CD4-positive, alpha-beta T cell treated with Interleukin-2 at 100 ng/mL for 4 hours (primary cell): ENCODE results near the gene SLX9.

Source experiments
- DNase-seq: peaks from one replicate; pipeline ENCODE4 v3.0.0-alpha.2; 2020; ENCODE audit warnings: low spot score

Gene SLX9

GRCh38 chr21:44991538-44992483 is 52.0 kb downstream of the SLX9 start:
- DNase-seq = no peak

DNA sequence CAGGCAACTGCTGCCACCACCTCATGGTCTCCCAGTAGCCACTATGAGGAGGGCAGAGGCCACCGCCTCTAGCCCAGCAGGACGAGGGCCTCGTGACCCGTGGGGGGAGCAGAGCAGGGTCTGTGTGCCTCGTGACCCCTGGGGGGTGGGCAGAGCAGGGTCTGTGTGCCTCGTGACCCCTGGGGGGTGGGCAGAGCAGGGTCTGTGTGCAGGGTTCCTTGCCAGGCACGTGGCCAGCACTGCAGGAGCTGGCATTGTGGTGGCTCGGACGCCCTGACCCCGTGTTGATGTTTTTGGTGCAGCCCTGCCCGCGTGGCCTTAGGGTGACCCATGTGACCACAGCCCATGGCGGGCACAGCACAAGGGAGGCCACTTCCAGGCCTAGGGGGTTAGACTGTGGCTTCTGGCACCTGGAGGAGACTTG is 52.8 kb downstream of the SLX9 start:
- no peak for DNase-seq

- no peak for DNase-seq
Measured at GRCh38 chr21:44993321-44994046, 53.7 kb downstream of the SLX9 start.

DNA sequence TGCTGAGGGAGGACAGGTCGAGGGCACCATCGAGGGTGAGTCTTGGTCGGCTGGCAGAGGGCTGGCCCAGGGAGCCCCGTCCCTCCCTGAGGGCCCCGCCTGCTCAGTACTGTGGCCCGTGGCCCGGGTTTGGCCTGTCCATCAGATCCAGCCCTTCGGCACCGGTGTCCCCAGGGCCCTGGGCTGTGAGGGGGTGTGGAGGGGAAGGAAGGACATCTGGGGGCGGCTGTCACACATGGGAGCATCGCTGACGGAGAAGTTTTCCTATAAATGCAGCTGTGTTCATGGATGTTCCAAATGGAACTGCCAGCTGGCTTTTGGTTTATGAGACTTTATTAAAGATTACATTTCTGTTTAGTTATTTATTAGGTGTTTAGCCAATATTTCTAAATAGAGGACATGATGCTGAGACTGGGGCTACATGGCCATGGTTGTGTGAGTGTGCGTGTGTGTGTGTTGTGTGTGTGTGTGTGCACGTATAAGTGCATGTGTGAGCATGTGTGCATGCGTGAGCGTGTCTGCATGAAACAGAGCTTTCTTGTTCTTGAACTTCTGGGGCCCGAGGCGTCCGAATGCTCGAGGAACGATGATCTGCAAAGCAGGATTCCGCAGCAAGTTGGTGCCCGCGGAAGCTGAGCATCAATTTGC is 54.3 kb downstream of the SLX9 start:
- no peak for DNase-seq

DNA sequence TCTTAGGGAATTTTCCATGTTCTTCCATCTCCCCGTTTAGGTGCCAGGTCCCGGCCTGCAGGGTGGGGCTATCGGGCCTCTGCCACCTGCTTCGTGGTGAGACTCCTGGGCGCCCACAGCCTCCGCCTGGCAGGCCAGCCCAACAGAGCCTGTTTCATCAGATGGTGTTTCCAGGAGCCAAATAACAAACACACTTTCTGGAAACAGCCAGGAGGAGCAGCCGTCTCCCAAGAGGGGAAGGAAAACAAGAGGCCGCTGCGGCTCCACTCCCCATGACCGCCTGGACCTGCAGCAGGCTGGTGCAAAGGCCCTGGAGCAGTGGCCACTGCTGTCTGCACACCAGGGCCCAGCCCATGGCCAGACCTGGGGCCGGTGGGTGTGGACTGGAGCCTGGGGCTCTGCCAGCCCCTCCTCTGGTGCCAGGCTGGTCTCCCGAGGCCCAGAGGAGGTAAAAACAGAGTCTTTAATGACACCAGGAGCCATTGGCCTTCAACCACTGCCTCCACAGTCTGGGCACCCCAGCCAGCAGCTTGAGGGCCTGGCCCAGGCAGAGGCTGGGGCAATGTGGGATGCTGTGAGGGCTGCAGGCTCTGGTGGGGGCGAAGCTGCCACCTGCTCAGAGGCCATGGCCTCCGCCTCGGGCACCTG is 55.0 kb downstream of the SLX9 start:
- DNase-seq = no peak

DNA sequence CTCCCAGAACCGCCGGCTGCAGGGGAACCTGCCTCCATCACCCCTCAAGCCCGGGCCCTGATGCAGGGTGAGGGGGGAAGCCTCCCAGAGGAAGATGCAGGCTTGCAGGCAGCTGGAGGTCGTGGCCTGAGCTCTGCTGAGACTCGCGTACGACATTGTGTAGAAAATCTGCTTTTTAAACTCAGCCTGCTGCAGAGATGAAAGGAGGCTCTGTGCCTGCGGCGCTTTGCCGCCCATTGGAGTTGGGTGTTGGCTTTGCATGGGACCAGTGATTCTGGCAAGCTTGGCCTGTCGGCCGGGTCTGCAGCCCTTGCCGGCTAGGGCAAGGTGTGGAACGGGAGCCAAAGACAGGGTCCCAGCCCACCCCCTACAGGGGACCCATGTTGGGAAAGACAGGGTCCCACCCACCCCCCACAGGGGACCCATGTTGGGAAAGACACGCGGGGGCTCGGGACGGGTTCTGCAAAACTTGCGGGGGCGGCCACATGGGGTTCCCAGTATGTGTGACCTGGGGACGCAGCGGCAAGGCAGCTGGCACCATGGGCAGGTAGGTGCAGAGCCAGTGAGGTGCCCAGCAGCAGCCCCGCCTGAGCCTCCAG is 55.6 kb downstream of the SLX9 start:
- no peak for DNase-seq

DNA sequence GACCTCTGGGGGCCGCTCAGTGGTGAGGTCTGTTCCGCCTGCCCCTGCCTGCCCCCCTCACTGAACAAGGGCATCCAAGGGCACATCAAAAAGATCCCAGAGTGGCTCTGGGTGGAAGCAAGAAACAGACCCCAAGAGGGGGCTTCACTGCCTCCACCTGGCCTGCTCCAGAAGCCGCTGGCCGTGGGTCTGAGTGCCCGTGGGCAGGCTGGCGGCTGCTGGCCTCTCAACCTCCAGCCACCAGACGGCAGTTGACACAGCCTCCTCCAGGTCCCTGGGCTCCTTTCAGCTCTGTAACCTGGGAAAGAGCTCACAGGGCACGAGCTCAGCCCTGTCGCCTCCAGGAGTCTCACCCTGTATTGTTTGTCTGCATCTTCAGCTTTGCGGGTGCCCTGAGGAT is 56.3 kb downstream of the SLX9 start:
- no peak for DNase-seq

GRCh38 chr21:44996501-44996921 is 56.7 kb downstream of the SLX9 start:
- DNase-seq = no peak

GRCh38 chr21:44996983-44997936 is 57.4 kb downstream of the SLX9 start:
- DNase-seq = no peak

DNA sequence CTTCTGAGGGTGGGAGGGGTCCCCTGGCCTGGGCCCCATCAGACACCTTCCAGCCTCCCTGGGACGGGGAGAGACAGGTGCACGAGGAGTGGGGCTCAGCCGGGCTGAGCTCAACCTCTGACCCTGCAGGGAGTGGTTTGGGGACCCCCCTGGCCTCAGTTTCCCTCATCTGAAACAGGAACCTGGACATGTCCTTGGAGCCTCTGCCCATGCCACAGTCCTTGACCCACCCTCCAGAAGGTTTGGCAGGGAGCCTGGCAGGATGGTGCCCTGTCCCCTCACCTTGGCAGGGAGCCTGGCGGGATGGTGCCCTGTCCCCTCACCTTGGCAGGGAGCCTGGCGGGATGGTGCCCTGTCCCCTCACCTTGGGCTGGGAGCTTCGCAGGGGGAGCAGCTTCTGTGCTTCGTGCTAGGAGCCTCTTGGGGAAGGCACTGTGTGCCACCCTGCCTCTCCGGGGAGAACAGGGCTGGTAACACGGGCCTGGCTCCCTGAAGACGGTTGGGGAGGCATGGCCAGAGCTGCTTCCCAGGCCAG is 58.3 kb downstream of the SLX9 start:
- no peak for DNase-seq

DNA sequence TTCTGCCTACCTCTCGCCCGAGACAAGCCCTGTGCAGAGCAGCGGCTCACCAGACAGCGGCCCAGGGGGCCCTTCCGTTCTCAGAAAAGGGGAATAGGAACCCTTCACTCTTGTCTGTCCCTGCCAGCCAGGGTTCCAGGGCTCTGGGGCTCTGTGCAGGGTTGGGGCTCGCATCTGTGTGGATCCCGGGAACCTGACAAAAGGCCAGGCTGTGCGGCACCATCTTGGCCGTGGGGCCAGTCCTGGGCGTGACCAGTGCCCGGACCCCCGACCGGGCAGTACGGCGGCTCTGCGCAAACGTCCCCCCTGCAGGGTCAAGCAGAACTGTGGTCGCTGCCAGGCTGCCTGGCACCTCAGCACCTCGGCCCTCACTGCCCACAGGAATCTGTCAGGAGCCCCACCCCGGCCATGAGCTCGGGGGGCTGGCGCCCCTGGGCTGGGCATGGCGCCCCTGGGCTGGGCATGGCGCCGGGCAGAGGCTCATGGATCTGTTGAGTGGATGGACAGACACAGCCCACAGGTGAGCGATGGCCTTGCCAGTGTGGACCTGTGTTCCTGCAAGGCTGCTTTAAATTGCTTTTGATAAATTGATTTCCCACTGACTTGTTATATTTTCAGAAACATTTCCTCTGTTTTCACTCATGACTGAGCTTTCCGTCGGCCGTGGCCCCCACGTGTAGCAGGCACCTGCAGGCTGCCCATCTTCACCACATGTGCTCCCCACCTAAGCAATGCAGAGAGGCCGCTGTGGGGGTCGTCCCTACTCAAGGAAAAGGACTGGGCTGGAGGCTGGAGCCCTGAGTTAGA is 59.0 kb downstream of the SLX9 start:
- no peak for DNase-seq

GRCh38 chr21:44999428-44999971 is 59.7 kb downstream of the SLX9 start:
- DNase-seq = no peak

- no peak for DNase-seq
Measured at GRCh38 chr21:44999972-45000636, 60.3 kb downstream of the SLX9 start.

DNA sequence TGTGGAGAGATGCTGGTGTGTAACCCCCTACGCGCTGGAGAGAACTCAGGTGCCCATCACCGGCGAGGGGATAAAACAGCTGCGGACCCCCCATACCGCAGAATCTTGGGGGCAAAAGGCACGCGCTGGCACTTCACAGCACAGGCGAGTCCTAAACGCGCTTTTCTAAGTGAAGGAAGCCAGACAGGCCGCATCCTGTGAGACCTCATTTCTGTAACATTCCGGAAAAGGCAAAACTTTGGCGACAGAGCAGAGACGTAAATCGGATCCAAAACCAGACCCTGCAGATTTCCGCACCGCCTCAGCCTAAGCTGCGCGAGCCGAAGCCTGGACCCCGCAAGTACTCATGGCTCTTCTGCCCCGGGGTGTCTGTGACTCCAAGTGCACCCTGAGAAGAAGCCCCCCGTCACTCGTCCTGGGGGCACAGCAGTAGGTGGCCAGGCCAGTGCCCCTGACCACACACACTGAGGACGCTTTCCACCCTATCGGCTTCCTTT is 60.9 kb downstream of the SLX9 start:
- DNase-seq = no peak

DNA sequence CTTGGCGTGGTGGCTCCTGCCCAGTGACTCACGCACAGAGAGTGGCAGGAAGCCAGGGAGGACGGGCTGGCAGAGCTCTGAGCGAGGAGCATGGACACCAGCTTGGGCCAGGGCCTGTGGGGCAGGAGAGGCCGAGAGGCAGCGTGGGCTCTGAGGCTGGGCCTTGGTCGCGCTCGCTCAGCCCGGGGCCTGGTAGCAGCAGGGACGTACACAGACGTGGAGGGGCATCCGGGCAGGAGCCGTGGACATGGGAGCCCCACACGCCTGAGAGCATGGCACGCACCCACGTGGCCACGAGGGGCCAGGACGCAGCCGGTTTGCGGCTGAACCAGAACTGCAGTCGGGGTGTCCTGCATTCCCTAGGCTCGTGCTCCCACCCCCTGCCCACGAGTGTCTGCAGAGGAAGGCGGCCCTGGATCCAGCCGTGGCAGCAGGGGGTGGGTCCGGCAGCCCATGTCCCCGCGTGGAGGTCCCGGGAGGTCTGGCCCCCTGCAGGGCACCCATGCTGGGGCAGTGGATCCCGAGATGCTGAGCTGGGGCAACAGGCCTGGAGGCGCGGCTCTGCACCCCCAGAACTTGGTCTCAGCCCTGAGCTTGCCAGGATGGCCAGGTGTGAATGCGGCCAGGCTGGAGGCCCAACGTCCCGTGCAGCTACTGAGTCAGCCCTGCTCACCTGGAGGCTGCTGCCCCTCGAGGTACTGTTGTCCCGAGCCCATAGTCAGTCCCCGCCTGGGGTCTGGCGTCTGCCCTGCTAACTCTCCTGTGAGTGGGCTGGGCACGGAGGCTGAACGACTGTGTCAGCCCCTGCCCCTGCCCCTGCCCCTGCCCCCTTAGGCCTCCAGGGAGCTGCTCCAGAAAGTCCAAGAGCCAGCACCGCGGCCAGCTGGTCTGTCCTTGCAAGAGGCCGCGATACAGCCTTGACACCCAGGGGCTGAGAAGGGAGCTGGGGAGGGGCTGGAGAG is 61.6 kb downstream of the SLX9 start:
- DNase-seq = no peak

GRCh38 chr21:45002381-45003204 is 62.8 kb downstream of the SLX9 start:
- DNase-seq = no peak
